Left ventricle myocardium inferior (tissue), 1 donor: ENCODE results near the gene CAMK4. TPM values are rescaled to one million over a fixed set of nuclear protein-coding genes. Genes with fewer than 3 reads are reported as not detected.

Experiments
- DNase-seq: peaks from one replicate; pipeline ENCODE4 v3.0.0-alpha.2; 2020
- H3K27ac ChIP-seq: fragments of 200-600 bp; replicated peaks from 2 replicates; pipeline ENCODE4 v1.8.0; 2021
- H3K27me3 ChIP-seq: fragments of 200-600 bp; 2 replicates; pipeline ENCODE4 v1.8.0; 2021; ENCODE audit warnings: low read depth
- H3K36me3 ChIP-seq: fragments of 200-600 bp; 2 replicates; pipeline ENCODE4 v1.8.0; 2021
- H3K4me1 ChIP-seq: fragments of 200-600 bp; 2 replicates; pipeline ENCODE4 v1.8.0; 2021
- H3K4me3 ChIP-seq: fragments of 200-600 bp; 2 replicates; pipeline ENCODE4 v1.8.0; 2021; ENCODE audit warnings: mild to moderate bottlenecking, moderate library complexity
- H3K9me3 ChIP-seq: fragments of 200-600 bp; replicated peaks from 2 replicates; pipeline ENCODE4 v1.8.0; 2021
- intact Hi-C: fragments of 100-400 bp; cut with micrococcal nuclease; formaldehyde crosslinking; loops from one replicate; pipeline ENCODE4 v1.11.0; 2022
- total RNA-seq: library from RNA; stranded (reverse); fragmentation: NEBNext Ultra II Directional; extraction: Animal tissue kit (Norgen Biotek cat#: 25700); gene quantifications from one replicate; pipeline ENCODE4 v1.2.1, GENCODE V29; 2021
- TF ChIP-seq, protein P1 (sequence below): fragments of 200-600 bp; IDR thresholded peaks from 2 replicates; pipeline ENCODE4 v1.8.0; 2021; ENCODE audit warnings: antibody characterized with exemption, mild to moderate bottlenecking, borderline replicate concordance
- donor health status: DM: no; HTN: yes; CAD: no; lungs with severe emphysema.

The CAMK4 gene
- total RNA-seq, 1 donor from 2014 or later, result 0.36 TPM

DNA sequence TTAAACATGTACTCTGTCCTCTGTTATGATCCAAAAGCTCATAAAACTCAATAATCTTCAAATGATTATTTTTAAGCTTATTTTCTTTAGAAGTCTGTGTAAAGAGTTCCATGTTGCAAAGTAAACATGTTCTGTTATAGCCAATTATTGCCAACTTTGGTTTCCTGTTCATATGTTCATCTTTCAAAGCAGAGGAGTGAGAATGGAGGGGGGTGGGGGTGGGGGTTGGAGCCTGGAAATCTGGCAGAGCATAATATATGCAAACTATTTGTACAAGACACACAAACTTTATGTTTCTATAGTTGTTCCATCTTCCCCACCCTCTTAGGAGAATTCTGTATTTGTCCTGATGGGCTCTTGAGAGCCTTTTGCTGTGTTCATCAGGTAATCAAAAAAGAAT, 153.1 kb downstream of the CAMK4 start:
- Histone ChIP-seq H3K4me1 (no peaks in the 10 kb centered on the region), H3K27me3 (no peaks in the 10 kb centered on the region), H3K9me3 (no peaks in the 10 kb centered on the region), H3K36me3 (no peaks in the 10 kb centered on the region), H3K27ac (no peak overlapping the region), H3K4me3 (no peak overlapping the region)
- TF ChIP-seq, protein P1, sequence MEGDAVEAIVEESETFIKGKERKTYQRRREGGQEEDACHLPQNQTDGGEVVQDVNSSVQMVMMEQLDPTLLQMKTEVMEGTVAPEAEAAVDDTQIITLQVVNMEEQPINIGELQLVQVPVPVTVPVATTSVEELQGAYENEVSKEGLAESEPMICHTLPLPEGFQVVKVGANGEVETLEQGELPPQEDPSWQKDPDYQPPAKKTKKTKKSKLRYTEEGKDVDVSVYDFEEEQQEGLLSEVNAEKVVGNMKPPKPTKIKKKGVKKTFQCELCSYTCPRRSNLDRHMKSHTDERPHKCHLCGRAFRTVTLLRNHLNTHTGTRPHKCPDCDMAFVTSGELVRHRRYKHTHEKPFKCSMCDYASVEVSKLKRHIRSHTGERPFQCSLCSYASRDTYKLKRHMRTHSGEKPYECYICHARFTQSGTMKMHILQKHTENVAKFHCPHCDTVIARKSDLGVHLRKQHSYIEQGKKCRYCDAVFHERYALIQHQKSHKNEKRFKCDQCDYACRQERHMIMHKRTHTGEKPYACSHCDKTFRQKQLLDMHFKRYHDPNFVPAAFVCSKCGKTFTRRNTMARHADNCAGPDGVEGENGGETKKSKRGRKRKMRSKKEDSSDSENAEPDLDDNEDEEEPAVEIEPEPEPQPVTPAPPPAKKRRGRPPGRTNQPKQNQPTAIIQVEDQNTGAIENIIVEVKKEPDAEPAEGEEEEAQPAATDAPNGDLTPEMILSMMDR, result no peak
- no peak for DNase-seq
- intact Hi-C loops, result no loop called here

DNA sequence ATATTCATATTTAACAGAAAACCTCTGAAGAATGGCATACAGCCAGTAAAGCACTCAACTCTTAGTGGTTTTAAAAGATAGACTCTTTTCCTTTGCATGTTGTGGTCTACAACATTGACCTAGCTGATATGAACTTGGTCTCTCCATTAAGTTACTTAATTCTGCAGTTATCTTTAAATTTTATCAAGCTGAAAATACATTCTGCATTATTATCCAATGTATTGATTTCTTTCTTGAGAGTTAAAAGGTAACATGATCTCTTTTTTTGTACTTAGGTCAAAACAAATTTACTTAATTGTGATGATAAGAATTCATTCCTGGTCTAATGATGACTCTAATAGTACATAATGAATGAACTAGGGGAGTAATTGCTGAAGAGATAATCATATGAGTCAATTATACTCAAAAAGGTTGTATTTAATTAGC, 155.2 kb downstream of the CAMK4 start:
- no peak for DNase-seq

GRCh38 chr5:111383288-111383970, 159.2 kb downstream of the CAMK4 start:
- H3K4me1 ChIP-seq, result no peaks in the 10 kb centered on the region
- H3K27me3 ChIP-seq, result no peaks in the 10 kb centered on the region
- H3K27ac ChIP-seq, result no peak overlapping the region
- TF ChIP-seq, protein P1, result no peak
- H3K9me3 ChIP-seq, result no peaks in the 10 kb centered on the region
- intact Hi-C loops, result no loop called here
- no peak for DNase-seq
- H3K4me3 ChIP-seq, result no peak overlapping the region
- no peaks in the 10 kb centered on the region for H3K36me3 ChIP-seq

More for the DNA sequence above, 155.2 kb downstream of the CAMK4 start:
- Histone ChIP-seq H3K9me3 (no peaks in the 10 kb centered on the region), H3K4me1 (no peaks in the 10 kb centered on the region), H3K4me3 (no peak overlapping the region), H3K36me3 (no peaks in the 10 kb centered on the region), H3K27ac (no peak overlapping the region), H3K27me3 (no peaks in the 10 kb centered on the region)
- TF ChIP-seq, protein P1, result no peak
- intact Hi-C loops, result no loop called here

GRCh38 chr5:111384220-111384619, 160.0 kb downstream of the CAMK4 start:
- no peaks in the 10 kb centered on the region for H3K9me3 ChIP-seq
- H3K36me3 ChIP-seq, result no peaks in the 10 kb centered on the region
- H3K27ac ChIP-seq, result no peak overlapping the region
- H3K4me1 ChIP-seq, result no peaks in the 10 kb centered on the region
- intact Hi-C loops, result no loop called here
- no peaks in the 10 kb centered on the region for H3K27me3 ChIP-seq
- no peak for DNase-seq
- H3K4me3 ChIP-seq, result no peak overlapping the region
- TF ChIP-seq, protein P1, result no peak

DNA sequence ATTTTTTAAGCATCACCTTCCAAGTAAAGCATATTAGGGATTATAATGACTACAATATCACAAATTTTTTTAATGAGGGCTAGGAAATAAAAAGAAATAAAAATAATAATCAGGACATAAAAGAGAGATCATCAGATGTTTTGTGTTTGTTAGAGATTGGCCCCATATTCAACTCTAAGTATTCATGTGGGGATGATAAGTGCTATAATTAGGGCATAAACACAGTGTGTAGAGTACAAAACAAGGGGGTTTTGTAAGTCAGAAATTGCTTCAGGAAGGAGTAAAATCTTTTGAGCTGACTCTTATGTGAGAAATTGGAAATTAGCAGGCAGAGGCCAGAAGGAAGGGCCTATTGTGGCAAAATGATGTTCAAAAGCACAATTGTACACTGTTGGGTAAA, 160.9 kb downstream of the CAMK4 start:
- no peaks in the 10 kb centered on the region for H3K4me1 ChIP-seq
- DNase-seq, result no peak
- intact Hi-C loops, result no loop called here
- H3K27me3 ChIP-seq, result no peaks in the 10 kb centered on the region
- no peaks in the 10 kb centered on the region for H3K36me3 ChIP-seq
- no peaks in the 10 kb centered on the region for H3K9me3 ChIP-seq
- no peak overlapping the region for H3K4me3 ChIP-seq
- TF ChIP-seq, protein P1, result no peak
- no peak overlapping the region for H3K27ac ChIP-seq
